Pancreas (tissue), 10 donors: ENCODE measurements around the gene SEC22A. TPM values are rescaled to one million over a fixed set of nuclear protein-coding genes. Genes with fewer than 3 reads are reported as not detected.

ENCODE experiments used
- ATAC-seq, 4 donors: fragments of 200-7000 bp; cut with Tn5 transposase; one replicate each; pipeline versions ENCODE4 v1.8.0 to v1.9.1; 2020; ENCODE audit warnings: mild to moderate bottlenecking in 4 of 4, moderate library complexity in 4 of 4
- DNase-seq, 6 donors: peaks; one replicate each; pipeline ENCODE4 v3.0.0-alpha.2; 2020
- FAIRE-seq: peaks from 2 replicates; lab custom pipeline; 2012; peaks lifted over from hg19 to GRCh38; lab: Jason Lieb, UNC
- H3K27ac ChIP-seq, 4 donors: fragments of 200-600 bp; sonication (generic); 1 replicate in 3 of 4; 2 replicates in 1 of 4; pipeline versions ENCODE4 v1.5.0 to v1.8.0; 2020
- H3K27me3 ChIP-seq, 4 donors: fragments of 200-600 bp; one replicate each; pipeline ENCODE4 v1.8.0; 2021
- H3K36me3 ChIP-seq, 3 donors: fragments of 200-600 bp; sonication (generic) in 1 of 3; one replicate each; pipeline versions ENCODE4 v1.5.0 to v1.8.0; 2020 to 2021
- H3K4me1 ChIP-seq, 3 donors: fragments of 200-600 bp; one replicate each; pipeline ENCODE4 v1.8.0; 2021
- H3K4me3 ChIP-seq, 4 donors: fragments of 200-600 bp; sonication (generic) in 2 of 4; one replicate each; pipeline versions ENCODE4 v1.5.0 to v1.8.0; 2020 to 2021
- H3K9me3 ChIP-seq, 4 donors: fragments of 200-600 bp; one replicate each; pipeline ENCODE4 v1.8.0; 2021
- CTCF ChIP-seq, 4 donors: fragments of 200-600 bp; sonication (generic) in 3 of 4; IDR thresholded peaks; one replicate each; pipeline versions ENCODE4 v1.5.0 to v1.8.0; 2021; ENCODE audit warnings: antibody characterized with exemption in 4 of 4
- WGBS, 2 donors: extraction: QIAGEN DNeasy Blood & Tissue Kit; methylation state at CpG; one replicate each; pipeline ENCODE4 v1.1.7; 2013; 5-methylcytosine and 5-hydroxymethylcytosine counted together
- intact Hi-C, 3 donors: fragments of 100-400 bp; cut with DNase I; formaldehyde crosslinking; loops; one replicate each; pipeline versions ENCODE4 v1.11.1 to v1.14.2; 2022
- polyA plus RNA-seq, 2 donors: library from polyadenylated mRNA; stranded (reverse); fragments of 200-250 nt; gene quantifications; one replicate each; pipeline ENCODE4 v1.2.3, GENCODE V29; 2013
- total RNA-seq, 6 donors: library from RNA; stranded (reverse); fragmentation: NEBNext Ultra II Directional in 4 of 6; extraction: Animal tissue kit (Norgen Biotek cat#: 25700) in 4 of 6; gene quantifications; one replicate each; pipeline versions ENCODE4 v1.2.1 to v1.2.4, GENCODE V29; 2021 to 2023
- donor health status: healthy with polysubstance abuse.
- donor health status: DM: no; HTN: no; CAD: no; lungs with moderate emphysema.
- donor health status: DM: no; HTN: no; CAD: no.
- donor health status: control.
- donor health status: control.
- donor health status: Bipolar disorder and iron deficiency.
- donor health status: DM: yes; HTN: yes; CAD: no.
- donor health status: DM: no; HTN: no; CAD: no.
- donor health status: DM: no; HTN: no; CAD: no.
- donor health status: DM: yes; HTN: yes; CAD: no.

Gene SEC22A
- total and polyA plus RNA-seq, 8 donors: 3.3 to 12.5 (median 7.2) TPM

- no peaks in the 10 kb centered on the region for H3K9me3 ChIP-seq
- intact Hi-C loops: no loop called here
- peak overlapping the region; percentile 49 to 74 (median 66) for H3K27ac ChIP-seq
- peak in 4 of 6 donors; percentile 45 to 64 (median 54) for DNase-seq
- WGBS, 2 donors: 32 to 43% methylated on average over 4 of the region's 4 CpGs
- peak; percentile 54 to 86 (median 79) for ATAC-seq
- no peak overlapping the region for H3K4me3 ChIP-seq
- H3K4me1 ChIP-seq: peaks cover 8 to 12% (median 10%) of the 10 kb centered on the region in 3 donors
- TF ChIP-seq CTCF (IDR thresholded peaks at IDR 0.05): no peak
- peaks cover 0 to 29% (median 0%) of the 10 kb centered on the region in 3 donors for H3K36me3 ChIP-seq
- no peaks in the 10 kb centered on the region for H3K27me3 ChIP-seq
- no peak for FAIRE-seq
Measured at GRCh38 chr3:123157598-123158287, 44.0 kb upstream of the SEC22A start.

- 79 to 83% methylated on average over 4 of the region's 4 CpGs for WGBS, 2 donors
- Histone ChIP-seq H3K36me3 (peaks cover 0 to 29% (median 0%) of the 10 kb centered on the region in 3 donors), H3K27ac (peak overlapping the region; percentile 48 to 69 (median 60)), H3K4me1 (peaks cover 8 to 12% (median 10%) of the 10 kb centered on the region in 3 donors), H3K4me3 (no peak overlapping the region), H3K27me3 (no peaks in the 10 kb centered on the region), H3K9me3 (no peaks in the 10 kb centered on the region)
- peak in 2 of 4 donors; percentile 9 to 41 for ATAC-seq
- intact Hi-C loops: no loop called here
- FAIRE-seq: no peak
- no peak for DNase-seq
- TF ChIP-seq CTCF (IDR thresholded peaks at IDR 0.05): no peak
Measured at GRCh38 chr3:123158330-123158729, 43.4 kb upstream of the SEC22A start.

GRCh38 chr3:123158899-123159390 lies 42.8 kb upstream of the SEC22A start:
- DNase-seq (no peak), ATAC-seq (no peak), FAIRE-seq (no peak)
- Histone ChIP-seq H3K27ac (peak overlapping the region; percentile 48 to 69 (median 60)), H3K36me3 (peaks cover 0 to 29% (median 0%) of the 10 kb centered on the region in 3 donors), H3K27me3 (no peaks in the 10 kb centered on the region), H3K9me3 (no peaks in the 10 kb centered on the region), H3K4me3 (no peak overlapping the region), H3K4me1 (peaks cover 8 to 12% (median 10%) of the 10 kb centered on the region in 3 donors)
- intact Hi-C loops: no loop called here
- 97 to 100% methylated on average over 10 of the region's 10 CpGs for WGBS, 2 donors
- no peak for TF ChIP-seq CTCF (IDR thresholded peaks at IDR 0.05)

- no peak for FAIRE-seq
- intact Hi-C loops: no loop called here
Measured at GRCh38 chr3:123159926-123160635, 41.7 kb upstream of the SEC22A start.

More at GRCh38 chr3:123159926-123160635, 41.7 kb upstream of the SEC22A start:
- DNase-seq (no peak), ATAC-seq (no peak)
- WGBS, 2 donors: 74 to 79% methylated on average over 9 of the region's 9 CpGs
- no peak for TF ChIP-seq CTCF (IDR thresholded peaks at IDR 0.05)
- H3K36me3 ChIP-seq: peaks cover 0 to 37% (median 0%) of the 10 kb centered on the region in 3 donors
- H3K27me3 ChIP-seq: no peaks in the 10 kb centered on the region
- no peak overlapping the region for H3K4me3 ChIP-seq
- H3K4me1 ChIP-seq: peaks cover 8 to 12% (median 10%) of the 10 kb centered on the region in 3 donors
- H3K27ac ChIP-seq: peak overlapping the region in 3 of 4 donors; percentile 9 to 69 (median 59)
- H3K9me3 ChIP-seq: no peaks in the 10 kb centered on the region
